ENCODE data around the gene ST3GAL3. TPM values are rescaled to one million over a fixed set of nuclear protein-coding genes. Genes with fewer than 3 reads are reported as not detected.

ST3GAL3 gene
- total RNA-seq, 1 experiment from 2014 or later: 8.3 TPM

GRCh38 chr1:43821471-43821870 lies 114.1 kb downstream of the ST3GAL3 start:
- H3K79me1 ChIP-seq (ENCODE audit: insufficient read depth, low read depth, low read length, poor library complexity, severe bottlenecking): no peaks in the 10 kb centered on the region
- no peak overlapping the region for H3K14ac ChIP-seq (ENCODE audit: insufficient read depth, low read length)
- no peak for DNase-seq
- H3K27ac ChIP-seq (ENCODE audit: insufficient read length, low read depth, low read length): no peak overlapping the region
- no peaks in the 10 kb centered on the region for H3K27me3 ChIP-seq (ENCODE audit: insufficient read depth, low read length)
- H2BK15ac ChIP-seq (ENCODE audit: low read depth, low read length): no peak overlapping the region
- WGBS (ENCODE audit: extremely low coverage, insufficient read length, low lambda C conversion rate): no CpG with 5 or more reads among the region's 5 CpGs
- no peak overlapping the region for H3K56ac ChIP-seq (ENCODE audit: insufficient read length, low read depth, low read length)
- H4K8ac ChIP-seq (replicated peaks; ENCODE audit: insufficient read length, low read depth, low read length): no peak overlapping the region
- no peak overlapping the region for H3K9ac ChIP-seq (ENCODE audit: extremely low read depth, insufficient read length, low read length)
- H2AFZ ChIP-seq (ENCODE audit: low read length): no peak overlapping the region
- H4K20me1 ChIP-seq (ENCODE audit: control insufficient read depth, insufficient read depth, insufficient read length): no peaks in the 10 kb centered on the region
- no peaks in the 10 kb centered on the region for H3K9me3 ChIP-seq (ENCODE audit: control insufficient read depth, low read depth, low read length)
- no peaks in the 10 kb centered on the region for H3K23me2 ChIP-seq (ENCODE audit: insufficient read length, low read depth, low read length, poor library complexity, severe bottlenecking)
- H3K4me1 ChIP-seq (ENCODE audit: insufficient read depth, low read length): no peaks in the 10 kb centered on the region
- H3K18ac ChIP-seq (ENCODE audit: insufficient read length, low read depth, low read length): no peak overlapping the region
- no peak overlapping the region for H3K23ac ChIP-seq (ENCODE audit: insufficient read length, low read depth, low read length)
- no peaks in the 10 kb centered on the region for H3K79me2 ChIP-seq (ENCODE audit: insufficient read depth, low read length)
- peaks cover 0 to 4% of the 10 kb centered on the region in 2 experiments; a peak in 1 of 4 replicates for H3K4me1 Mint-ChIP-seq
- no peak overlapping the region for H2BK20ac ChIP-seq (ENCODE audit: low read depth, low read length, poor library complexity, severe bottlenecking)
- H3K36me3 Mint-ChIP-seq (ENCODE audit: insufficient read depth in 1 of 3, low read depth in 3 of 3): peaks cover 15 to 24% (median 17%) of the 10 kb centered on the region in 3 experiments; a peak in 6 of 7 replicates
- no peak overlapping the region for H3K4me3 Mint-ChIP-seq
- H2BK5ac ChIP-seq (ENCODE audit: insufficient read length, low read length): no peak overlapping the region
- H2BK12ac ChIP-seq (ENCODE audit: insufficient read length, low read depth, low read length): no peak overlapping the region
- H4K5ac ChIP-seq (ENCODE audit: insufficient read length, low read depth, low read length): no peak overlapping the region
- no peak overlapping the region for H2AK5ac ChIP-seq (ENCODE audit: insufficient read length, low read length)
- no peak overlapping the region; a peak in 1 of 7 replicates for H3K27ac Mint-ChIP-seq
- H3T11ph ChIP-seq (ENCODE audit: low read length): no peak overlapping the region
- peaks cover 12 to 18% of the 10 kb centered on the region in 2 experiments; a peak in 3 of 5 replicates for H3K9me3 Mint-ChIP-seq
- H3K27me3 Mint-ChIP-seq (ENCODE audit: low read depth): peaks cover 1% of the 10 kb centered on the region; the same call in 1 of the 2 replicates
- no peak overlapping the region for H4K91ac ChIP-seq (ENCODE audit: insufficient read length, low read depth, low read length)
- no peak overlapping the region for H2BK120ac ChIP-seq (ENCODE audit: low read depth, low read length, poor library complexity, severe bottlenecking)
- no peak for TF ChIP-seq CTCF (conservative IDR thresholded peaks at IDR 0.05)
- no peak overlapping the region for H3K4ac ChIP-seq (ENCODE audit: low read depth, low read length)
- H3K4me2 ChIP-seq (ENCODE audit: insufficient read depth, insufficient read length, low read length): no peak overlapping the region
